Omental fat pad (tissue), 4 donors: Measurements from ENCODE around the gene KLHL30. TPM values are rescaled to one million over a fixed set of nuclear protein-coding genes. Genes with fewer than 3 reads are reported as not detected.

ENCODE experiments used
- ATAC-seq: fragments of 150-250 bp; one replicate; pipeline ENCODE4 v1.9.1; 2016; ENCODE audit warnings: mild to moderate bottlenecking, moderate library complexity; ENCODE audit not compliant: low FRiP score
- DNase-seq: peaks from one replicate; pipeline ENCODE4 v3.0.0-alpha.2; 2019; ENCODE audit warnings: low spot score
- CTCF ChIP-seq, 3 donors: fragments of 450-650 bp; IDR thresholded peaks; one replicate each; pipeline ENCODE4 v1.5.1; 2016 to 2017; ENCODE audit warnings: antibody characterized with exemption in 3 of 3, mild to moderate bottlenecking in 3 of 3, moderate library complexity in 2 of 3
- total RNA-seq, 4 donors: library from RNA; depleted of rRNA; stranded (reverse); fragments of >200 nt; gene quantifications; one replicate each; pipeline ENCODE4 v1.1.0, GENCODE V29; 2016

KLHL30 gene
- total RNA-seq, 4 donors from 2014 or later, result 0.28 to 1.6 (median 0.57) TPM

DNA sequence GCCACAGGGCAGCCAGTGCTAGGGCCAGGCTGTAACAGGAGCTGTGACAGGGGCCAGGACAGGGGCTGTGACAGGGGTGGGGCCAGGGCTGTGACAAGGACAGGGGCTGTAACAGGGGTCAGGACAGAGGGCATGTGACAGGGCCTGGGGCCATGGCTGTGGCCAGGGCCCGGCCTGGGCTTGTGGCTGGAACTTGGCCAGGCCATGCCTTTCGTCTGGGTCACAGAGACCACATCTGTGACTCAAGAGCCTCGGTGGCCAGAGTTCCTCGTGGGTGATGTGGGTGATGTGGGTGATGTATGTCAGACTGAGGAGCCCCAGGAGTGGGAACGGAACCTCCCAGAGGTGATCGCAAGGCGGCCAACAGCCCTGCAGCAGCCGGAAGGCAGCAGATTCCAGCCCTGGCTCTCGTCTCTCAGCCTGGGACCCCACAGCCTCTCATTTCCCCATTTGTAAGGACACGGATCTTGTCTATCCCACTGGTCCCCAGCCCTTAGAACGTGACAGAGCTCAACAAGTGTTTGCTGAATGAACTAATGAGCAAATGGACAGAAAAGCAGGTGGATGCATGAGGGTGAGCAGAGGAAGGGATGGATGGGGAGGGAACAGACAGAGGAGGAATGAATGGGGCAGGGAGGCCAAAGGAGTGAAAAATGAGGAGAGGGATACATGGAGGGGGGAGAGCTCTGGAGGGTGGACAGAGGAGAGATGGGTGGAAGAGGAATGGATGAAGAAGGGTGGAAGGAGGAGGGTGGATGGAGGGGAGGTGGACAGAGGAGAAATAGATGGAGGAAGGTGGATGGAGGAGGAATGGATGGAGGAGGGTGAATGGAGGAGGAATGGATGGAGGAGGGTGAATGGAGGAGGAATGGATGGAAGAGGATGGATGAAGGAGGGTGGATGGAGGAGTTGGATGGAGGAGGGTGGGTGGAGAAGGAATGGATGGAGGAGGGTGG, 21.0 kb upstream of the KLHL30 start:
- ATAC-seq (no peak), DNase-seq (no peak)
- no peak for TF ChIP-seq CTCF (IDR thresholded peaks at IDR 0.05)

DNA sequence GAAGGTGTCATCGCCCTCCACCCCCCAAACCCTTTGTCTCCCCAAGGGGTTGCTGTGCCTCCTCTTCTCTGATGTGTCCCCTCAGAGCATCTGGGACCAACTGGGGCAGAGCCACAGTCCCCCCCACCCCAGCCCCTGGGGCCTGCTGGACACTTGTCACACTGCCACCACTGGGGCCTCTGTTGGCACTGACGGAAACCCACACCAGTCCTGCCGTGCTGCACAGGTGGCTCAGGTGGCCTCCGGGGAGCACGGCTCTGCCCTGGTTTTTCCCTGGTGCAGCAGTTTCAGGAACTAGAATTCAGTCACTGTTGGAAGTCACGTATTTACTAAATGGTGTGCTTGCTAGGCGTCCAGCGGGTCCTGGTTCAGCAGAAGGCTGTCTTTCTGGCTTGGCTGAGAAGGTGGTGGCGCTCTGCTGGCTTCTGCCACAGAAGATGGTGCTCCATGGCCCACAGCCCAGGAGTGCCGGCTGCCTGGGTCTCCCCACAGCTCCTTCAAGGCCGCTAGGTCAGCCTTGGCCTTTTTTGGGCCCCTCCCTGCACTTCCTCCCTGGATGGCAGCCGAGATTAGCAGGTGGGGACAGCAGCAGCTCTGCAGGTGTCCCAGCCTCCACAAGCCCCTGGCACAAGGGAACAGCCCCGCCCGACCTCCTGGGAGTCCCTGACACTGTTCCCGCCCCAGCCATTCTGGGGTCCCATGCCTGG, 18.6 kb upstream of the KLHL30 start:
- no peak for ATAC-seq
- TF ChIP-seq CTCF (IDR thresholded peaks at IDR 0.05), result no peak
- DNase-seq, result no peak

DNA sequence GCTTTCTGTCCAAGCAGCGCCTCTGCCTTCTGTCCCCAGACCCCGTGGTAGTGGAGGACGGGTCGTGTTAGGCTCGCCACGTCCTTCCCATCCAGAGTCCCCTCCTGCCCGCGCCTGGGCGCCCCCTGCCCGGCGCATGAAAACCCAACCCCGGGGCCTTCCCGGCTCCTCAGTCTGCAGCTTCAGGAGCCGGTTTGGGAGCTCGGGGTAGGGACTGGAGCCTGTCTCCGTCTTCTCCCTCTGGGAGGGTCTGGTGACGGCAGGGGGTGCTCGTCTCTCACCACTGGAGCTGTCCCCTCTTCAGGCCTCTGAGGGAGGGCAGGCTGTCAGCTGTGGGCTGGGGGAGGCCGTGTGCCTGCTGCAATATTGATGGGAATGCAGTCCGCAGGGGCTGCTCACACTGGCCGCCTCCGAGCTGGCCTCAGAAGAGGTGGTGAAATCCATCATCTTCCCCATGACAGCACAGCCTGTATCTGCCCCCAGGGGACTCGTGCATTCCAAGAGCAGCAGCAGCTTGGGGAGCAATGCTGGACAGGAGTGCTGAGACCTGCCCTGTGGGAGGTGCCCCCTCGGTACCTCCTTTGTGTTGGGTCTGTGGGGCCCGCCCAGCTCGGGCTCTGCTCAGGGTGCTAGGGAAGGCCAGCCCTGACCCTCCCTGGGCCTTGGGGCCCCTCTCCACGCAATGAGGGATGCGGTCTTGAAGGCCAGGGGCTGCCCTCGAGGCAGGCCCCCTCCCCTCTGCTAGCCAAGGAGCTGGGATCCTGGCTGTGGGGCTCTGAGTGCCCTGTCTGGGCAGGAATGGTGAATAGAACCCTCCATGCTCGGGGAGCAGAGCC, 17.8 kb upstream of the KLHL30 start:
- no peak for ATAC-seq
- no peak for TF ChIP-seq CTCF (IDR thresholded peaks at IDR 0.05)
- DNase-seq, result no peak

DNA sequence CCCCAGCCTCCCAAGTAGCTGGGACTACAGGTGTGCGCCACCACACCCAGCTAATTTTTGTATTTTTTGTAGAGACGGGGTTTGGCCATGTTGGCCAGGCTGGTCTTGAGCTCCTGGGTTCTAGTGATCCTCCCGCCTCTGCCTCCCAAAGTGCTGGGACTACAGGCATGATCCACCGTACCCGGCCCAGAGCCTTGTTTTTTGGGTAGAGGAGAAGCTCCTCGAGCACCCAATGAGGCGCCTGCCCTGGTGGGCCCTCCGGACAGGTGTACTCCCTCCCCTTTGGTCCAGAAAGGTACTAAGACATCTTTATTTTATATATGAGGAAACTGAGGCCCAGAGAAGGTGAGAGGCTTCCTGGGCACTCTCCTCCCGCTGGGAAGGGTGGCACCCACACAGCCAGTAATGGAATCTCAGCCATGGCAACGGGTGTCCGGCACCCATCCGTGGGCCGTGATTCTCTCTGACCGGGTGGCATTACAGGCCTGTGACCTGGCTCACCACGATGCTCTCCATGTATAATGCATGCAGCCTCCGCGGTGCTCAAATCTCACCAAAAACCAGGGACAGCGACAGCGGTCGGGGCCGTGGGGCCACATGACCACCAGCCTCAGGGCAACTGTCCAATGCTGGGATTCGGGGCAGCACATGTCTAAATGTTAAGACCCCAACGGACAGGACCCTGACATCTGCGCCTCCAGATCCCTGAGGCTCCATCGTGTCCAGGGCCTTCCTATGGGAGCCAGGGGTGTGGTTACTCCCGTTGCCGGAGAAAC, 16.8 kb upstream of the KLHL30 start:
- no peak for TF ChIP-seq CTCF (IDR thresholded peaks at IDR 0.05)
- no peak for ATAC-seq
- no peak for DNase-seq

- no peak for ATAC-seq
Observed at GRCh38 chr2:238122287-238123217, 15.9 kb upstream of the KLHL30 start.

More at GRCh38 chr2:238122287-238123217, 15.9 kb upstream of the KLHL30 start:
- no peak for DNase-seq
- no peak for TF ChIP-seq CTCF (IDR thresholded peaks at IDR 0.05)
